GM12878 (cell line): ENCODE measurements around the gene DCLRE1C.

ENCODE experiments used
- CEBPB ChIP-seq, 2 experiments: fragments of 150-350 bp in 1 of 2; IDR thresholded peaks; 2 replicates each; pipeline ENCODE4 v1.6.1; 2012 to 2014; ENCODE audit warnings: low read depth in 2 of 2, low read length in 2 of 2, borderline replicate concordance in 1 of 2, inconsistent platforms in 1 of 2
- CHD1 ChIP-seq: IDR thresholded peaks from 2 replicates; pipeline ENCODE4 v1.6.1; 2012; ENCODE audit warnings: low read depth, low read length, improper control_type of control experiment
- CTCF ChIP-seq, 3 experiments: IDR thresholded peaks in 2 of 3; conservative IDR thresholded peaks in 1 of 3; 2 replicates each; pipeline ENCODE4 v1.5.1; 2011; ENCODE audit warnings: low read depth in 3 of 3, low read length in 3 of 3, mild to moderate bottlenecking in 3 of 3, control low read depth in 2 of 3, moderate library complexity in 2 of 3, inconsistent platforms in 1 of 3, mixed read lengths in 1 of 3; ENCODE audit not compliant: control insufficient read depth in 2 of 3, insufficient read depth in 1 of 3; ENCODE audit errors: extremely low read depth in 1 of 3
- E4F1 ChIP-seq: fragments of 450-650 bp; IDR thresholded peaks from 2 replicates; pipeline ENCODE4 v1.6.1; 2018; ENCODE audit warnings: borderline replicate concordance, mild to moderate bottlenecking; ENCODE audit not compliant: partially characterized antibody
- EZH2 ChIP-seq: IDR thresholded peaks from 2 replicates; pipeline ENCODE4 v1.6.1; 2012; ENCODE audit warnings: low read depth, mild to moderate bottlenecking, control low read depth, inconsistent platforms, low read length, borderline replicate concordance; ENCODE audit not compliant: control insufficient read depth
- JUNB ChIP-seq: IDR thresholded peaks from 2 replicates; pipeline ENCODE4 v1.6.1; 2016; ENCODE audit warnings: antibody characterized with exemption, mild to moderate bottlenecking
- MXI1 ChIP-seq: fragments of 150-350 bp; IDR thresholded peaks from 2 replicates; pipeline ENCODE4 v1.6.1; 2011; ENCODE audit warnings: low read depth, mild to moderate bottlenecking, inconsistent platforms, low read length, improper control_type of control experiment
- POLR2A ChIP-seq: IDR thresholded peaks from 2 replicates; pipeline ENCODE4 v1.6.1; 2011; ENCODE audit warnings: low read depth, mild to moderate bottlenecking, low read length
- SIN3A ChIP-seq: IDR thresholded peaks from 2 replicates; pipeline ENCODE4 v1.6.1; 2012; ENCODE audit warnings: low read depth, low read length, improper control_type of control experiment
- TARDBP ChIP-seq: IDR thresholded peaks from 2 replicates; pipeline ENCODE4 v1.6.1; 2016; ENCODE audit warnings: borderline replicate concordance
- TCF7 ChIP-seq: IDR thresholded peaks from 2 replicates; pipeline ENCODE4 v1.6.1; 2014; ENCODE audit warnings: antibody characterized with exemption, borderline replicate concordance
- USF2 ChIP-seq: IDR thresholded peaks from 2 replicates; pipeline ENCODE4 v1.6.1; 2011; ENCODE audit warnings: low read depth, low read length, improper control_type of control experiment, borderline replicate concordance
- ZZZ3 ChIP-seq: IDR thresholded peaks from 2 replicates; pipeline ENCODE4 v1.6.1; 2011; ENCODE audit warnings: low read depth; ENCODE audit not compliant: control insufficient read depth, insufficient read length

GRCh38 chr10:14911801-14912200 lies 42.1 kb downstream of the DCLRE1C start:
- TF ChIP-seq EZH2 (no peak), MXI1 (no peak), CTCF (IDR thresholded peaks at IDR 0.05 in 2 of 3, conservative IDR thresholded peaks at IDR 0.05 in 1 of 3; ENCODE audit: control insufficient read depth in 2 of 3, extremely low read depth in 1 of 3, insufficient read depth in 1 of 3, low read depth in 3 of 3, low read length in 3 of 3) (no peak), ZZZ3 (no peak), POLR2A (no peak), USF2 (no peak), E4F1 (no peak), TCF7 (no peak), CEBPB (IDR thresholded peaks at IDR 0.05; ENCODE audit: borderline replicate concordance in 1 of 2, low read depth in 2 of 2, low read length in 2 of 2) (no peak), SIN3A (no peak), CHD1 (no peak), JUNB (no peak), TARDBP (no peak)
